AG09309 (cell line): ENCODE data around the gene ZDHHC22.
A peak's percentile ranks its signal among the peaks of the same experiment; 100 is the strongest.

Experiments used
- DNase-seq: peaks from one replicate; pipeline ENCODE4 v3.0.0-alpha.2; 2010; ENCODE audit warnings: low read depth
- H3K4me3 ChIP-seq: 2 replicates; pipeline ENCODE4 v1.5.1; 2011; ENCODE audit warnings: mild to moderate bottlenecking, low read depth, low read length, moderate library complexity; ENCODE audit not compliant: control insufficient read depth
- TF ChIP-seq, protein P1 (sequence below): IDR thresholded peaks from 2 replicates; pipeline ENCODE4 v1.5.1; 2011; ENCODE audit warnings: mild to moderate bottlenecking, low read depth, low read length, inconsistent platforms; ENCODE audit not compliant: insufficient read depth, control insufficient read depth; ENCODE audit errors: missing control alignments

The ZDHHC22 gene

DNA sequence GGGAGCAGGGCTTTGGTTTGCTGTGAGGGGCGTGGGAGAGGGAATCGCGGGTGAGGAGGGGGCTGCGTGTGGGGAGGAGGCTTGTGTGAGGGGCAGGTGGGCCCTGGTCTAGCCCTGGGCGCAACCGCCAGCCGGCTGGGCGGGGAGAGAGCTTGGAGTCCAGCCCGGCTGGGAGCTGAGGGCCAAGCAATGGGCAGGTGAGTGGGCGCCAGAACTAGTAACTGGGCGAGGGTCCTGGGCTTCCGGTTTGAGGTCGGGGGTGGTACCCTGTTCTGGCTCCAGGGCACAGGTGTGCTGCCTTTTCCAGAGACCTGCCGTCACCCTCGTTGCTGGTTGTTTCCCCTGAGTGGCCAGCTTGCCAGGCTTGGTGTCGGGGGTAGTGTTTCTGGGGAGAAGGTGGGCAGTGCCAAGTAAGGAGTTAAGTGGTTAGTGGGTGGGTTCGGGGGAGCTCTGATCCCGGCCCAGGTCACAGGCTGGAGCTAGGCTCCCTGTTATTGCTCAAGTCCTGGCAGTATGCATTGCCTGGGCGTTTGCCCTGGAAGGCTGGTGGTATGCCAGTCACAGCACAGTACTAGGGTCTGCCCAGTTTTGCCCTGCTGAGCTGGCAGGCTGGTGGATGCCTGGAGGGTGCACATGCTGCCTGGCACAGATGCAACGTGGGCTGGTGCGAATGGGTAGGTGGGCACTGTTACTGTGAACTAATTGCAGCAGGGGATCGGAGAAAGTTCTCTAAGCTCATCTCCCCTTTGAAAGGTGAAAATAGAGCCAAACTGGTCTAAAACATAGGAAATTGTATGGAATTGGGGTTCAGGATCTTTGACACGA, 42.9 kb downstream of the ZDHHC22 start:
- peak overlapping the region; percentile 96 for H3K4me3 ChIP-seq
- TF ChIP-seq, protein P1, sequence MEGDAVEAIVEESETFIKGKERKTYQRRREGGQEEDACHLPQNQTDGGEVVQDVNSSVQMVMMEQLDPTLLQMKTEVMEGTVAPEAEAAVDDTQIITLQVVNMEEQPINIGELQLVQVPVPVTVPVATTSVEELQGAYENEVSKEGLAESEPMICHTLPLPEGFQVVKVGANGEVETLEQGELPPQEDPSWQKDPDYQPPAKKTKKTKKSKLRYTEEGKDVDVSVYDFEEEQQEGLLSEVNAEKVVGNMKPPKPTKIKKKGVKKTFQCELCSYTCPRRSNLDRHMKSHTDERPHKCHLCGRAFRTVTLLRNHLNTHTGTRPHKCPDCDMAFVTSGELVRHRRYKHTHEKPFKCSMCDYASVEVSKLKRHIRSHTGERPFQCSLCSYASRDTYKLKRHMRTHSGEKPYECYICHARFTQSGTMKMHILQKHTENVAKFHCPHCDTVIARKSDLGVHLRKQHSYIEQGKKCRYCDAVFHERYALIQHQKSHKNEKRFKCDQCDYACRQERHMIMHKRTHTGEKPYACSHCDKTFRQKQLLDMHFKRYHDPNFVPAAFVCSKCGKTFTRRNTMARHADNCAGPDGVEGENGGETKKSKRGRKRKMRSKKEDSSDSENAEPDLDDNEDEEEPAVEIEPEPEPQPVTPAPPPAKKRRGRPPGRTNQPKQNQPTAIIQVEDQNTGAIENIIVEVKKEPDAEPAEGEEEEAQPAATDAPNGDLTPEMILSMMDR: no peak
- DNase-seq: no peak

DNA sequence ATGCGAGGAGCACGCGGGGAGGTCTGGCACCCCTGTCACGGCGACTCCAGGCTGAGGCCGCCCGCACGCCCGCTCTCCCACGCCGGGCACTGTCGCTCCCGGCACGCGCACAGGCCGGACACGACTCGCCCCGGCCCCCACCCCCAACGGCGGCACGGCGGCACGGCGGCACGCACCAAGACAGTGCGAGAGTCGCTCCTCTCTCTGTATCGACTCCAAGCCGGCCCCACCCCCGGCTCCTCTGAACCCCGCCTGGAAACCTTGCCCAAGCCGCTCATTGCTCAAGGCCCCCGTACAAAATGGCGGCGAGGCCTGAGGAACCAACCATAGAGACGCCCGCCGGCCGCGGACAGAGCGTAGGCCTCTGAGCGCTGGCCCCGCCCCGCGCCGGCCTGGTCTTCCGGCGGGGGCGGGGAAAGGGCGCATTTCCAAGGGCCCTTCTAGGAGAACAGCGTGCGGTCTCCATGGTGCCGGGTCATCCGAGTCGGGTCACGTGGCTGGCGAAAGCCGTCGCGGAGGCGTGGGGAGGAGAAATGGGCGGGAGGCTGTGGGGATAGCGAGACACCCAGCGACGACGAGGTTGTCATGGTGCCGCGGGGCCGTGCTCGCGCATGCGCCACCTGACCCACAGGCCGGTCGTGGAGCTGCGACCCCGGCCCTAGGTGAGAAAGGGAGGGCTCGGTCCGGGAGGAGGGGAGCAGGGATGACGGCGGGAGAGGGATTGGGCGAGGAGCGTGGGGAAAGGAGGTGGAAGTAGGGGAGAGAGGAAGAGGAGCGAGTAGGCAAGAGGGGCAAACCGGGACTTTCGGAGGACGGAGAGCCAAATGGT, 43.7 kb downstream of the ZDHHC22 start, which contains the start of gene CIPC:
Gene CIPC, plus strand, starts transcription at position 559 of the 829 bp plus-strand sequence. CDS start 7,451 bp downstream, outside the sequence.
- TF ChIP-seq, protein P1: no peak
- DNase-seq: peak; percentile 91

DNA sequence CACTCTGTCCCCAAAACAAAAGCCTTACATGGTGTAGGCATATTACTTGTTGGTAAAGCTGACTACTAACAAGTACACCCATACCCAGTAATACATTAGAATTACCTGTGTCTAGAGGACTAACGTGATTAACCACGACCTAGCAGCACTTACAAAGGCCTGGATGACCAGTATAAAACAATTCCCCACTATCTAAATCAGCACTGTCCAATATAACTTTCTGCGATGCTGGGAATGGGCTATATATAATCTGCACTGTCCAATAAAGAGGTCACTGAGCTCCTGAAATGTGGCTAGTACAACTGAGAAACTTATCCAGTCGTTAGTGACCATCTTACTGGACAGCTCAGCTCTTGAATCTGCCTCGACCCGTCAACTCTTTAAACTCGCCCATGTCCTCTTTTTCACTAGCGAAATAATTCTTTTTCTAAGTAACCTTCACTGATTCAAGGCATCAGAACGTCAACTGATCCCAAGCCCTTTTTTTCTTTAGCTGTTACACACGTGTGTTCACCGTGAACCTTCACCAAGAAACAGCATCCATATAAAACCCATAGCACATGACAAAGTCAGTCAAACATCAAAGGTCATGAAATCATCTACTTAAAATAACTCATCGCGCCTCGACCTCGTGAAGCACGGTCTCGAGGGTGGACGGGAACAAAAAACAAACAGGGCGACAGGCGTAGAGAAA, 44.4 kb downstream of the ZDHHC22 start:
- DNase-seq: no peak
- TF ChIP-seq, protein P1: no peak

More for the DNA sequence above, 43.7 kb downstream of the ZDHHC22 start, which contains the start of gene CIPC:
- peak within 1 kb of the TSS; percentile 96 for H3K4me3 ChIP-seq

DNA sequence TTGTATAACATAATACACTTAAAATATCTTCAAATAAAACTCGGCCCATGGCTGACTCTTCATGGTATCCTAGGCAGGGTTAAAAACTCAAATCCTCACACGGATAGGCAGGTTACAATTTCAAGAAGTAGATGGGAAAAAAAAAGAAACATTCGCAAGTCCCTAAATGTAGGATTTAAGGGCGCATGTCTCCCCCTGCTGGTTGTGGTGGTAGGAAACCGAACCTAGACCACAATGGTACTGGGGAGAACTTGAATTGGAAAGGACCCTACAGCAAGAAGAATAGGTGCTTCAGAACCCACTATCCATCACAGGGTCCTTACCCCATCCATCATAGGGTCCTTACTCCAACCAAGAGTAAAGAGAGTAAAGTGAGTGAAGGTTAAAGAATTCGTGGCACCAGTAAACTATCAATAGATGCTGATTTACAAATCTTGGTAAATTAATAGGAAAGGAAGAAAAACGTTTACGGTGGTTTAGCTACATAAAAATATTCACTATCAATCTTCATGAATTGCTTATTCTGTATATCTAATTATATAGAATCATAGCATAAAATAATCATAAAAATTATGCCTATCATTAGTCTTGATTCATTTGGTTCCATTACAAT, 46.8 kb downstream of the ZDHHC22 start:
- TF ChIP-seq, protein P1: peak; percentile 92
- no peak overlapping the region for H3K4me3 ChIP-seq

More for the DNA sequence above, 44.4 kb downstream of the ZDHHC22 start:
- peak overlapping the region; percentile 46 for H3K4me3 ChIP-seq

DNA sequence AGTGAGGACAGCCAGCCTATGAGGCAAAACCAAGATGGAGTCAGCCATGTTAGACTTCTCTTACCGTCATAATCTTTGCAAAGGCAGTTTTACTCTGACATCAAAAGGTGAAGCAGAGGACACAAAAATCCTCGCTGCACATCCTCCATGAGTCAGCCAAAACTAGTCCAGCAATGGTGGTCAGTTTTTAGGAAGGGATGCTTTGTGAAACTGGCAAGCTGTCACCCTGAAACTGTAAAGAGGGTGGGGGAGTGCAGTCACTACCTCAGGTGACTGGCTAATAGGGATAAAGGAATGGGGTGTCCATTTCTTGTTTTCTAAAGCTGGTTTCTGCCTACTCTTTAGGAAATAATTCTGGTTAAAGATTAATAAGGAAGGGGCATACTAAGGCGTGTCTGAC, 48.9 kb downstream of the ZDHHC22 start:
- no peak overlapping the region for H3K4me3 ChIP-seq
- TF ChIP-seq, protein P1: no peak
- no peak for DNase-seq

More for the DNA sequence above, 46.8 kb downstream of the ZDHHC22 start:
- peak; percentile 40 for DNase-seq

DNA sequence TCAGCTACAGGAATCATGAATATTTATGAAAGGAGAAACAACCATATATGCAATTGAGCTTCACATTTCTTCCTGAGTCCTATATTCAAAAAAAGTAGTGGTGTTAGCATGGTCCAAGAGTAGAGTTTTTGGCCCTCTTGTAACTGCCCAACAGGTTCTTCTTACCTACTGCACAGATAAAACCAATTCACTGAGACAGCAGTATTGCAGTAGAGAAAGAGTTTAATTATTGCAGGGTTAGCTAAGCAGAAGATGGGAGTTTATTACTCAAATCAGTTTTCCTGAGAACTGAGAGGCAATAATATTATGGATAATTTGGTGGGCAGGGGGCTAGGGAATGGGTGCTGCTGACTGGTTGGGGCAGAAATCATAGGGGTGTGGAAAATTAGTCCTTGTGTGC, 50.1 kb downstream of the ZDHHC22 start:
- TF ChIP-seq, protein P1: no peak
- H3K4me3 ChIP-seq: no peak overlapping the region
- no peak for DNase-seq
